HUDEP-2 (cell line): ENCODE data around the gene BCL11B.

ENCODE experiments used
- DNase-seq, 76 experiments: peaks; one replicate each; lab custom pipeline; 2025; ENCODE audit not compliant: unreplicated experiment in 76 of 76; lab: John Stamatoyannopoulos, UW

The BCL11B gene

DNA sequence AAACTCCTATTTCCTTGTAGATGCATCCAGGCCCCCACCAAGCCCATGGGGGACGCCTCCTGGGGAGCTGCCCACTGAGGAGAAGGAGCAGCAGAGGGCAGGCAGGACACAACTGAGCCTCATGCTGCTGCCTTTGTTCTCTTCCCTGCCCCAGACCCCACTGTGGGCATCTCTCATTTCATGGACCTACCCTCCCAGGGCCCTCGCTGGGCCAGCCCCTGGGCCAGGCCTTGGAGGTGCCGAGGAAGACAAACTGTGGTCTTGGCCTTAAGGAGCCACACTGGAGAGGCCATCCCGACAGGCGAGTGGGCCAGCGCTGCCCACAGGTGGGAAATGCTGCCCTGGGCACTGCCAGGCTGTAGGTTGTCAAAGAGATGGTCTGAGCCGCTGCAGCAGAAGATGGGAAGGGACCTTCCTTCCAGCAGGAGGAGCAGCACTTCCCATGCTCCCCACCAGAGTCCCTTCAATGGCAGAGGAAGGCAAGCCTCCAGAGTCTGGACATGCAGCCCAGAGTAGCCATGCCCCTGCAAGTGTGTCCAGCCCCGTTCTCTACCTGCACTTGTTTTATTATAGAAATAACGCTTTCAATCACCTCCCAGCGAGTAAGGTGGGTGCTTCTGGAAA lies 147.4 kb downstream of the BCL11B start:
- no peak for DNase-seq

DNA sequence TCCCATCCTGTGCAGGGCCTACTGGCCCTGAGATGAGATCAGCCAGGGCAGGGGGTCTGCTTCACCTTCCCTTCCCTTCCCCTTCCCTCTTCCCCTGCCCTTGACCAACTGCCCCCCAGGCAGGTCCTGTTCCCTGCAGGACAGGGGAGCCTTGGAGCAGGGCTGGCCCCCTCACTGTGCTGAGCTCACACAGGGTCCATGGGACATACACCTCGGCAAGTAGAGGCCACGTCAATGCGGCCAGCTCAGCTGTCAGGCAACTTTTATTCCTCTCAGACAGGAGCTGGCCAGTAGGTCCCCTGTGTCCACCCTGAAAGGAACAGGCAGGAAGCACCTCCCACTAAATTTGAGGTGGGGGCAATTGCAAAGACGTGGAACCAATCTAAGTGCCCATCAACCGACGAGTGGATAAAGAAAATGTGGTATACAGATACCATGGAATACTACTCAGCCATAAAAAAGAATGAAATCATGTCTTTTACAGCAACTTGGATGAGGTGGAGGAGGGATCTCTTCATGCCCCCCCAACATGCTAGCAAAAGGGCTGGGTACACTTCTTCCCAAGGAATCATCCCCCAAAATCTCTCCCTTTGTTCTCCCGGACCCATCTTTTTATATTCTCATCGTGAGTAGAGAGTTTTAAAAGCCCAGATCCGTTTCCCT lies 148.7 kb downstream of the BCL11B start:
- DNase-seq, result no peak

DNA sequence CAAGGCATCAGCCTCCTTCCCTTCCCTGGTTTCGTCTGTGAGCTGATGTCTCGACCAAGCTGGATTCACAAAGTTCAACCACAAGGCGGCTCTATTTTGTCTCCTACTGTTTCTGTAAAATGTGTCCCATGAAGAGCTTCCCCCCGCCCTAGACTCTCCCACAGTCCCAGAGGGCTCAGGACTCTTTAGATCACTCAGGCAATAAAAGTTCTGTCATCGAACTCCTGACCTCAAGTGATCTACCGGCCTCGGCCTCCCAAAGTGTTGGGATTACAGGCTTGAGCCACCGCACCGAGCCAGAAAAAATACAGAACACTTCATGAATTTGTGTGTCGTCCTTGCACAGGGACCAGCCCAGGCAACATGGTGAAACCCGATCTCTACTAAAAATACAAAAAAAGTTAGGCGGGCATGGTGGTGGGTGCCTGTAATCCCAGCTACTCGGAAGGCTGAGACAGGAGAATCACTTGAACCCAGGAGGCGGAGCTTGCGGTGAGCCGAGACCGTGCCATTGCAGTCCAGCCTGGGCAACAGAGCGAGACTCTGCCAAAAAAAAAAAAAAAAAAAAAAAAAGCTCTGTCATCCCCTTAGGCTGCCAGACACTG lies 149.4 kb downstream of the BCL11B start:
- DNase-seq, result no peak

DNA sequence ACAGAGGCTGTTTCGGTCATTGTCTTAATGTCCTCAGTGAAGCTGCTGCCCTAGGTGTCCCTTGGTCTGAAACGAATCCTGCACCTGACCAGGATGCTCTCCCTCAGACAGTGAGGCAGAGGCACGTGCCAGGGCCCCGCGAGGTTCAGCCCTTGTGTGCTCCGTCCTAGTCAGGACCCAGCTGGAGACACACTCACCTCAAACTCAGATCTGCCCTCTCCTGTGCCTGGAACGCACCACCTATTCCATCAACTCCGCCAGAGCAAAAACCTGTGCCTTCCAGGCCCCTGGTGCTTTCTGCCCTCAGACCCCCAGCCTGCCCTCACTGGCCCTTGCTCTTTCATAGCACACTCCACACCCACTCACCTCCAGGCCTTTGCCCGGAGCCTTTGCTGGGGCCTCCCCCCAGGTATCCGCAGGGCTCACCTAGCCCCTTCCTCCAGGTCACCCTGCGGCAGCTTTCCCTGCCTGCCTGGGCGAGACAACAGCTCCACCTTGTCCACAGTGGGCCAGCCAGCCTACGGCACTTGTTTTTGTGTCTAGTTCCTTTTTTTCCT lies 150.6 kb downstream of the BCL11B start:
- DNase-seq, result no peak

DNA sequence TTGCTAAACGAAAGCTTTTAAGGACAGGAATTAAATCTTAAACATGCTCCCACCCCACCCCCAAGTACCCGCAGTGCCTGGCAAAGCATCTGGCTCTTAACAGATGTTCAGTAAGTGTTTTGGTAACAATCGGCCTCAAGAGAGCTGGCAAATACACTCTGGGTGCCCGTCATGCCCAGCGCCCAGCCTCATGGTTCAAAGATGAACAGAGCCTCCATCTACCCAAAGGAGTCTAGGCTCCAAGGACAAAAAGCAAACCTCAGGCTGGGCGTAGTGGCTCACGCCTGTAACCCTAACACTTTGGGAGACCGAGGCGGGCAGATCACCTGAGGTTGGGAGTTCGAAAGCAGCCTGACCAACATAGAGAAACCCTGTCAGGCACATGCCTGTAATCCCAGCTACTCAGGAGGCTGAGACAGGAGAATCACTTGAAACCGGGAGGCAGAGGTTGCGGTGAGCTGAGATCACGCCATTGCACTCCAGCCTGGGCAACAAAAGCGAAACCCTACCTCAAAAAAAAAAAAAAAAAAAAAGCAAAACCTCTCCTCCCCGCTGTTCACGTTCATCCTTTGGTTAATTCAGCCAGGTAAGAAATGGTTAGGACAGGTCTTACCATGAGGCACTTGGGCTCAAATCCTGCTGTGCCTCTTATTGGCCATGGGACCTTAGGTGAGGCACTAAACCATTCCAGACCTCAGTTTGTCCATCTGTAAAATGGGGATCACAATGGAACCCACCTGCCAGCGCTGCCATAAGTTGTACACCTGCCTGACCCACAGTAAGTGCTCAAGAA lies 151.3 kb downstream of the BCL11B start:
- DNase-seq, result no peak

DNA sequence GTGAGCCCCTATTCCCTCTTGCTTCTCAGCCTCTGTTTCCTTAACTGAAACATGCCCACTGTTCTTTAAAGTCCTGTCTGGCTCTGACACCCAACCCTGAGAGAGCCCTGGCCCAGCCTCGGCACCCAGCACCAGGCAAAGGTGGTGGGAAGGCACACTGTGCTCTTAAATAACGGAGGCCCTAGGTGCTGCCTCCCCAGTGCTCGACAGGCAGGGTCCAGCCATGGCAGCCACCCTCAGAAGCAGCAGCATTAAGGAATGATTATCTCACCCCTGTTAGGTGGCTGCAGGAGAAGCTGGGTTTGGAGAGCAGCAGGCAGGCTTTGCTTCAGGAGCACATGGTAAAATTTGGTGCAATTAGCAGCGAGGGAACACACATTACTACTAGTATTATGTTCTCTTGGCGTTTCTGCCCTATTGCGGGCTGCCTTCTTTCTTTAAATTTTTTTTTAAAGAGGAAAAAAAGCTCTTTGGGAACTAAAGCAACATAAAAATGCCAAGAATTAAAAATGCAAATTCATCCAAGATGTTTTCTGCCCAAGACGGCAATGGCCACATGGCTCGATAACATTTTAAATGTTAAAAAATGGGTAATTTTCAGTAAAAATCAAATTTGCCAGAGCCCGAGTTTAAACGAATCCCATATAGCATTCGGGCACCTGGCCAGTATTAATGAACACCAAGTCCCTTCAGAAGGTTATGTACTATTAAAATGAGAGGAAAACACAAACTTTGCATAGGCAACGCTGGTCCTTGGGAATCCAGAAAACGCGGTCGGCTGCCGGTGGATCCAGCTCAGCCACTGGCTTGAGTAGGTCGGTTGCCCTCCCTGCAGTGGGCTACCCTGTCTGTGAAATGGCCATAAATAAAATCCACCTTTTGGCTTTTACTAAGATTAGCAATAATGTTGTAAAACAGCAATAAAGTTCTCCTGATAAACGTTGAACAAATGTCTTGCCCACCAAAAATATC lies 152.2 kb downstream of the BCL11B start:
- no peak for DNase-seq
